GM12872 (cell line): ENCODE results near the gene HIPK4.
A peak's percentile ranks its signal among the peaks of the same experiment; 100 is the strongest.

Source experiments
- CTCF ChIP-seq: IDR thresholded peaks from 3 replicates; pipeline ENCODE4 v1.5.1; 2011; ENCODE audit warnings: low read depth, mild to moderate bottlenecking, low read length, moderate library complexity; ENCODE audit not compliant: insufficient read depth

The HIPK4 gene

GRCh38 chr19:40390084-40390742 lies at the start of gene HIPK4:
TSS of gene HIPK4 (minus strand) at chr19:40390181. CDS start at chr19:40389902, 279 bp downstream.
- TF ChIP-seq CTCF, result no peak

DNA sequence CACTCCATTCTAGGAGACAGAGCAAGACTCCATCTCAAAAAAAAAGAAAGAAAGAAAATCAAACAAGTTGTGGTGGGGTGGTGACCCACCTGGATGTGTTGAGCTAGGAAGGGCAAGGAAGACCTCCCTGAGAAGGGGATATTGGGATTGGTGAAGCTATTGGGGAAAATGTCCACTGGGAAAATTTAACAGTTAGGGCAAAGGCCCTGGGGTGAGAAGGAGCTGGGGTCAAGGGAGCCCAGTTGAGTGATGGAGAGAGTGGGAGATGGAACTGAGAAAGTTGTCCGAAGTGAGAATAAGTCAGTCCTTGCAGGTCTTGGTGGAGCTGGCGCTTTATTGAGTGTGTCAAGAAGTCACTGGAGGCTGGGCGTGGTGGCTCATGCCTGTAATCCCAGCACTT lies 48.3 kb upstream of the HIPK4 start:
- TF ChIP-seq CTCF, result no peak

GRCh38 chr19:40433391-40434216 lies 43.6 kb upstream of the HIPK4 start:
- no peak for TF ChIP-seq CTCF

DNA sequence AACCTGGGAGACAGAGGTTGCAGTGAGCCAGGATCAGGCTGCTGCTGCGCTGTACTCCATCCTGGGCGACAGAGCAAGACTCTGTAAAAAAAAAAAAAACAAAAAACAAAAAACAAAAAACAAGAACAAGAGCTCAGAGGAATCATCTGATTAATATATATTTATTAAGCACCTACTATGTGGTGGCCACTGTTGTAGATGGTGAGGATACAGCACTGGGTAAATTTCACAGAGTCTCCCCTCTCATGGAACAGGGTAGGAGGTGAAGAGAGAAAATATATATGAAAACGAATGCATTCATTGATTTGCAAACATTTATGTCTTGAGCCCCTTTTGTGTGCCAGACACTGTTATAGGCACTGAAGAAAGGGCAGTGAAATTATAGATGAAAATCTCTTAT lies 41.7 kb upstream of the HIPK4 start:
- TF ChIP-seq CTCF, result no peak

GRCh38 chr19:40425450-40426287 lies 35.7 kb upstream of the HIPK4 start, which contains the start of gene SERTAD1:
TSS of gene SERTAD1 (minus strand) at chr19:40425992. CDS start at chr19:40423546, 2,446 bp downstream.
- TF ChIP-seq CTCF, result peak; percentile 77; the same call in 2 of the 3 replicates

DNA sequence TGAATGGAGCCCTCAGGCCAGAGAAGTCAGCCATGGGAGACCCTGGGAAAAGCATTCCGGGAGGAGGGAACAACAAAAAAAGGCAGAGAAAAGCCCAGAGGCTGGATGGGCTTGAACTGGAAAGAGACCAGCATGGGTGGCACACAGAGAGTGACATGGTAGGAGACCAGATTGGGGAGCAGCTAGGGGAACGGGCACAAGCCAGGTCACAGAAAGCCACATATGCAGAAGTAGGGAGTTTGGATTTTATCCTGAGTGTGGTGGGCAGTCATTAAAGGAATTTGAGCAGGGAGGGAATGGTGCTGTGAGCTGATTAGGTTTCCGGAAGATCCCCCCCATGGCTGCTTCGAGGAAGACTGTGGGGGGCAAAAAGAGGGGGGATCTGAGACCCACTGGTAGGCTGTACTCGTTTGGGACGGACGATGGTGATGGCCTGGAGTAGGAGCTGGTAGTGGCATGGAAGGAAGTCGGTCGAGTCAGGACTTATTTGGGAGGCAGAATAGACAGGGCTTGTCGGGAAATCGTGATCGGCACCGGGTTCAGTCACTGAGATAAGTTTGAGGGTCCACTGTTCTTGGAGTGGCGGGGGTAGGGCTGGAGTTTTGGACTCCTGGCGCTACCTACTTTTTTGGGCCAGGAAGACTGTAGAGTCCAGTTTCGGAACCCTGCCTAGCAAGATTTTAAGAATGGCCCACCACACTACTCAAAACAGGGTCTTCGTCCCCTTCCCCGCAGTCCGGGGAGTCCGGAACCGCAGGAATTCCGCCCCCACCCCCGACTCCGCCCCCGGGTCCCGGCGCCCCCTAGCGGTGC lies 34.9 kb upstream of the HIPK4 start:
- TF ChIP-seq CTCF, result no peak
